Activated CD8-positive, alpha-beta memory T cell treated with anti-CD3 and anti-CD28 coated beads for 24 hours (primary cell): ENCODE data around the gene NPPB.

Experiments used
- DNase-seq: peaks from one replicate; pipeline ENCODE4 v3.0.0-alpha.2; 2020

The NPPB gene

DNA sequence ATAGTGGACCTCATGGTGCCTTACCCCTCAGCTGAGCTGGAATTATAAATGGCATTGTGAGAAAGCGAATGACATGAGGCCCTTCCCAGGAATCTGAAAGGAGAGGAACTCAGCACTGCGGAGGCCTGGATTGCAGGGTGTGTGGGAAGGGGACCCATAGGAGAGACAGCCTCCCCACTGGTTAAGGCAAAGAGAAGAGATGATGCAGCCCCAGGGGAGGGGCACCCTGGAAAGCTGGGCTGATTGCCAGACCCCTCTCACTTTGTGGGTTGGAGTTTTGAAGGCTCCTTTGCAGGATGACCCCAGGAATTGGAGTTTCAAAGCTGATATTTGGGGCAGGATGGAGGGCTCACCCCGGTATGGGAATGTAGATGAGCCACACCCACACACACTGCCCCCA lies 2.0 kb downstream of the NPPB start:
- no peak for DNase-seq

DNA sequence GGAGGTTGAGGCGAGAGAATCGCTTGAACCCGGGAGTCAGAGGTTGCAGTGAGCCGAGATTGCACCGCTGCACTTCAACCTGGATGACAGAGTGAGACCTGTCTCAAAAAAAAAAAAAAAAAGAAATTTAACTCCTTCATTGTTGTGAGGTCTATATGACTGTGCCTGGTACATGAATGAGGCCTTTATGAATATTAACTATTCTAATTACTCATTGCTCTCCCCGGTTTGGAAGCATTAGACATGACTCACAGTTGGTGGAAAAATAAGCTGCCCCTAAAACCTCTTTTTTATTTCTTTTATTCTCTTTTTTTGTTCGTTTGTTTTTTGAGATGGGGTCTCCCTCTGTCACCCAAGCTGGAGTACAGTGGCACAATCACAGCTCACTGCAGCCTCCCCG lies 3.3 kb downstream of the NPPB start:
- no peak for DNase-seq

DNA sequence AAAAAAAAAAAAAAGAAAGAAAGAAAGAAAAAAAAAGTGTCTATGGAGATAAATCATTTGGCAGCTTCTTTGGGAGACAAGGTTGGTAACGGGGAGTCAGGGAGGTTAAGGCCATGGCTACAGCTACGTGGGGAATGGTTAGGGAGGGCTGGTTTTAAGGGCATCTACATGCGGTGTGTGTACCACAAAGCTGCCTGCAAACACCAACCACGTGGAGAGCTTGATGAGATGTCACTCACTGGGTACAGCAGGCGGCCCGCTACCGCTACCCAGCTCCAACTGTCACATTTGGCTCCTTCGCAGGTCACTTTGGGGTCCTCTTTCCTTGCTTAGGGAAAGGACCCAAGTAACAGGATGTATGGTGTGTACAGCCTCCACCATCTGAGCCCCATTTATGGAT lies 4.2 kb downstream of the NPPB start:
- no peak for DNase-seq

DNA sequence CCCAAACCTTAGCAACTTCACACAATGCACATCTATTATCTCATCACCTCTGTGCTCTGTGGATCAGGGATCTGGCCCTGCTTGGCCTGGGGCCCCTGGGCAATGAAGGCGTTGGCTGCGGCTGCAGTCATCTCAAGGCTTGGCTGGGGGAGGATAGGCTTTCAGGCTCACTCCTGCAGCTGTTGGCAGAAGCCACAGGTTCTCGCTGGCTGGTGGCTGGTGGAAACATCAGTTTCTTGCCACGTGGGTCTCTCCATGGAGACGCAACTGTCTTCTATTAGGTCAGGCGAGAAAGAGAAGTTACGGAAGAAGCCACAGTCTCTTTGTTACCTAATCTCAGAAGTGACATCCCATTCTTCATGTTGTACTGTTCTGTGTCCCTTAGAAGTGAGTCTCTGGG lies 7.6 kb downstream of the NPPB start:
- DNase-seq, result no peak

DNA sequence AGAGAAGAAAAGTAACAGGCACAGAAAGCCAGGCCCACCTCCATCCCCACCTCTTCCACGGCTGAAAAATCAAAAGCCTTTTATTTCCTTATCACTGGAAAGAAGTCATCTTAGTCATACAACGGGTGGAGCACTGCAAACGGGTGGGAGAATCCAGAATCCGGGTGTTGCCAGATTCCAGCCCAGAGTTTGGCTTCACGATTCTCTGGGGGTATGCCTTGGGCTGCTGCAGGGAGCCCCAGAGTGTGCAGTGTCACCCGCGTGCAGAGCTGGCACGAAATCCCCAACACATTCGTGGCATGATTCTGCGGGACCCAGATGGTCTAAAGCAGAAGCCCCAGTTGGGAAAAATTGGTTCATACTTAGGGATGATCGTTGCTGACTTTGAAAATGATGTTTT lies 8.6 kb downstream of the NPPB start:
- no peak for DNase-seq

DNA sequence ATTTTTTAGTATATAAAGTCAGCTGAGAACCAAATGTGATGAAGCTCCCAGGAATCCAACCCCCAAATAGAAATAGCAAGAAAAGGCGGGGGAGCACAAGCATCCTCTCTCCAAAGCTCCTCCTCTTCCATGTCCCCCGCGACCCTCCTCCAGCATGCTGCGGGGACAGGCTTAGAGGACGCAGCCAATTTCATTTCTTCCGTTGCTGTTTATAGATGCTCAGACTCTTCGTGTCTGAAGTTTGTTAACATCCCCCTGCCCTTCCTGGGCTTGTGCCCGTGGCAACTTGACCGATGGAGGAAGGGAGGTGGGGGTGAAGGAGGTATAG lies 10.4 kb downstream of the NPPB start:
- no peak for DNase-seq

DNA sequence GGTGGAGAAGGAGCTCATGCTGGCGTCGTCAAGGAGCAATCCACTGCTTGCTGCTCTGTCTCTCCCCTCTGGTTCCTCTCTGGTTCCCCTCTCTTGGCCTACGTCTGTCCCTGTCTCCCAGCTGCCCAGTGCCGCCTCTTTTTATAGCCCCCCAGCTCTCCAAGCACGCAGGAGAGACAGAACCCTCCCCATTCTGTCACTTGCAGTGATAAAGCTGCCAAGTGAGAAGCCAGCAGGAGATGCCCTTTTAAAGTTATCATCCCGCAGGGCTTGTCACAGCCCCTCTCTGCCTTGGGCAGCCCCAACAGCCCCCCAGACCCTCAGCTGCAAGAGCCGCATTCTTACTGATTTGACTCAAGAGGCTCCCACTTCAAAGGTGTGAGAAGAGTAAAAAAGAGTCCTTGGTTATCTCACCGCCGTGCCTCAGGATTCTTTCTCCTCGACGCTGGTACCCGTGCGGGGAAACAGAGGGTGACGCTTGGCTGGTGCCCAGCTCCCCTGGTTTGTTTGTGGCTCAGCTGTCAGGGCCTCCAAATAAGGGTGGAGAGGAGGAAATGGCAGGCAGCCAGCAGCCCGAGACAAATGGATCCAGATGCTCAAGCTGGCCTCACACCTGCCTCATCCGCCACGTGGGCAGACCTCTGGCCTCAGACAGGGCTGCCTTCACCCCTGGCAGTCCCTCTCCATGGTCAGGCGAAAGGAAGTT lies 10.9 kb downstream of the NPPB start, which contains the start of gene NPPA:
Gene NPPA (minus strand): TSS at position 117 of the 706 bp plus-strand sequence. CDS start 99 bp downstream, at position 18.
- no peak for DNase-seq

DNA sequence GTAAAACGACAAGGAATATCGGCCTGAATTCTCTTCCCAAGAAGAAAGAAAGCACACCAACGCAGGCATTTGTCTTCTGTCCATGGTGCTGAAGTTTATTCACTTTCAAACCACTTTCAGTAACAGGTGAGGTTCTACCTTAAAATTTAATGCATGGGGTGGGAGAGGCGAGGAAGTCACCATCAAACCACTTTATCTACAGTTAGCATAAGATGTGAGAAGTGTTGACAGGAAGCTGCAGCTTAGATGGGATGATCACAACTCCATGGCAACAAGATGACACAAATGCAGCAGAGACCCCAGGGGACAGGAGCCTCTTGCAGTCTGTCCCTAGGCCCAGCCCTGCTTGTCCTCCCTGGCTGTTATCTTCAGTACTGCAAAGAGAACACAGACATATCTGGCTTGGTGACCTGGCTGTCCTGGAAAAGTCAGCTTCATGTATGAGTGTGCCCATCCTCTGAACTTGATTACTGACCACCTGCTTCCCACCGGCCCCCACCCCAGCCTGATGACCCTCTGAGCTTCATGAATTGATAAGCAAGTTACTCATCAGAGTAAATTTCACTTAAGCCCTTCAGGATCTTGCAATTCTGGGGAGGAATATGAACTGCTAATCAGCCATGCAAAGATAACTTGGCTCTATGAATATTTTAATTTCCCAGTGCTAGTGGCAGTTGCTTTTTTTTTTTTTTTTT lies 13.0 kb downstream of the NPPB start:
- DNase-seq, result no peak

DNA sequence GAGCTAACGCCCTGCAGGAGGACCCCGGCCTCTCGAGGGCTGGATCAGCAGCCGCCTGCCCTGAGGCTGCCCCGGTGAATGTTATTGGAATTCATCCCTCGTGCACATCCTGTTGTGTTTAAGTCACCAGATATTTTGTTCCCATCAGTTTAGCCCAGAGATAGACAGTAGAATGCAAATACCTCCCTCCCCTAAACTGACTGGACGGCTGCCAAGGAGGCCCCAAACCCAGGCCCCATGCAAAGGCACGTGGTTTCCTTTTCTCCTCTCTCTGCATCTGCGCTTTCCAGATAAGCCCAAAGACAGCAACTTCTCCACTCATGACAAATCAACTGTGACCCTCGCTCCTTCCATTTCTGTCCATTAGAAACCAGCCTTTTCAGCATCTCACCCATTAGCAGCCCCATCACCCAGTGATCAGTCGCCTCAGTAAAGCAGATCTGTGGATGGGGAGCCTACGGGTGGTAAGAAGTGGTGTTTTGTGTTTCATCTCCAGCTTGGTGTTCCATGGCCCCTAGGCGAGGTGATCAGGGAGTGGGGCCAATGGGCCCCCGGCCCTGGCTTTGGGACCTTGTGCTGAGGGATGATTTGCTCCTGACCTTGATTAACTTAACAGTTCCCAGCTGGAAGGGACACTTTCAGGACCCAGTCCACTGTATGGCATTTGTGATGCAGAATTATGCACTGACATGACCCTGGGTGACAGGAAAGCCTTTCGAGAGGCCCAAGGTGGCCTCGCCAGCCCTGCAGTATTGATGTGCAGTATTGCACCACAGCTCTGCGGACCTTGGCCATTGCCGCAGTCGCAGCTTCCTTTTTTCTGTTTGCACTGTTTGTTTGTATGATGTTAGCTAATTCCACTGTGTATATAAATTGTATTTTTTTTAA lies 16.3 kb downstream of the NPPB start:
- no peak for DNase-seq

DNA sequence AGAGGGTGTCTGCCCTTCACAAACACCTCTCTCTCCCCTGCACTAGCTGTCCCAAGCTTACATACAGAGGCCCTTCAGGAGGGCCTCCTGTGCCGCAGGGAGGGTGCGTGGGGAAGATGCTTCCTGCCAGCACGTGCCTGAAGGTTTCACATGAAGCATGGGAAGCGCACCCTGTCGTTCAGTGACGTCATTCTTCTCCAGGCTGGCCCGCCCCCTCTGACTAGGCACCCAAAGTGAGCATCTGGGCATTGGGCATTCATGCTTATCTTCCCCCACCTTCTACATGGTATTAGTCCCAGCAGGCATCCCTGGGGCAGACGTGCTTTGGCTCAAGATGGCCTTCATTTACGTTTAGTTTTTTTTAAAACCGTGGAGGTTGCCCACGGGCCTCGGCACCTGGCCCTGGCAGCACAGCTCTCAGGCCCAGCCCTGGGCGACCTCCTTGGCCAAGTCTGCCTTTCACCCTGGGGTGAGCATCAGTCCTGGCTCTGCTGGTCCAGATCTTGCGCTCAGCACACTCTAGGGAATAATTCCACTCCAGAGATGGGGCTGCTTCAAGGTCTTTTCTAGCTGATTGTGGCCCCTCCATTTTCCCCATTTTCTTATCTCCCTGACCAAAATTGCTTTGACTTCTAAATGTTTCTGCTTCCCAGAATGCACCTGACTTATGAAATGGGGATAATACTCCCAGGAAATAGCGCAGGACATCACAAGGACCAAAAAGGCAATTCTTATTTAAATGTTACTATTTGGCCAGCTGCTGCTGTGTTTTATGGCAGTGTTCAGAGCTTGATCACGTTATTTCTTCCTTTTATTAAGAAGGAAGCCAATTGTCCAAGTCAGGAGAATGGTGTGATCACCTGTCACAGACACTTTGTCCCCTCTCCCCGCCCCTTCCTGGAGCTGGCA lies 17.2 kb downstream of the NPPB start:
- no peak for DNase-seq

DNA sequence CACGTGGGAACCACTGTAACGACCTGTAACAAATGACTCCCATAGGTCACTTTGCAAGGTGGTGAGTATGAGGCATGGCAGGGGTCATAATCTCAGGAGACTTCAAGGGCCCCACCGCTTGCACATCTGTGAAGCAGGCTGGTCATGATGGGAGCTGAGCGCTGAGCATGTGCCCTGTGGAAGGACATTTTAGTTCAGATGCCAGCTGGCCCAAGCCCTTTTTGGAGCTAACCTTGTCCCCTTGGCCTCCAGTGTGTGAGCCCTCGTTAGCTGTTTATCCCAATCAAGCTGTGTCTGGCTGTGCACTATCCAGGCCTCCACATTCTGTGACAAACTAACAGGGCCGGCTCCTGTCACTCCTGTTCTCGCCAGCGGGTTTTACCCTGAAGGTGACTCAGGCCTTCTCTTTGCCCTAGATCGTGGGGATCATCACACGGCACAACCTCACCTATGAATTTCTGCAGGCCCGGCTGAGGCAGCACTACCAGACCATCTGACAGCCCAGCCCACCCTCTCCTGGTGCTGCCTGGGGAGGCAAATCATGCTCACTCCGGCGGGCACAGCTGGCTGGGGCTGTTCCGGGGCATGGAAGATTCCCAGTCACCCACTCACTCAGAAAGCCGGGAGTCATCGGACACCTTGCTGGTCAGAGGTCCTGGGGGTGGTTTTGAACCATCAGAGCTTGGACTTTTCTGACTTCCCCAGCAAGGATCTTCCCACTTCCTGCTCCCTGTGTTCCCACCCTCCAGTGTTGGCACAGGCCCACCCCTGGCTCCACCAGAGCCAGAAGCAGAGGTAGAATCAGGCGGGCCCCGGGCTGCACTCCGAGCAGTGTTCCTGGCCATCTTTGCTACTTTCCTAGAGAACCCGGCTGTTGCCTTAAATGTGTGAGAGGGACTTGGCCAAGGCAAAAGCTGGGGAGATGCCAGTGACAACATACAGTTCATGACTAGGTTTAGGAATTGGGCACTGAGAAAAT lies 18.7 kb downstream of the NPPB start:
- no peak for DNase-seq

DNA sequence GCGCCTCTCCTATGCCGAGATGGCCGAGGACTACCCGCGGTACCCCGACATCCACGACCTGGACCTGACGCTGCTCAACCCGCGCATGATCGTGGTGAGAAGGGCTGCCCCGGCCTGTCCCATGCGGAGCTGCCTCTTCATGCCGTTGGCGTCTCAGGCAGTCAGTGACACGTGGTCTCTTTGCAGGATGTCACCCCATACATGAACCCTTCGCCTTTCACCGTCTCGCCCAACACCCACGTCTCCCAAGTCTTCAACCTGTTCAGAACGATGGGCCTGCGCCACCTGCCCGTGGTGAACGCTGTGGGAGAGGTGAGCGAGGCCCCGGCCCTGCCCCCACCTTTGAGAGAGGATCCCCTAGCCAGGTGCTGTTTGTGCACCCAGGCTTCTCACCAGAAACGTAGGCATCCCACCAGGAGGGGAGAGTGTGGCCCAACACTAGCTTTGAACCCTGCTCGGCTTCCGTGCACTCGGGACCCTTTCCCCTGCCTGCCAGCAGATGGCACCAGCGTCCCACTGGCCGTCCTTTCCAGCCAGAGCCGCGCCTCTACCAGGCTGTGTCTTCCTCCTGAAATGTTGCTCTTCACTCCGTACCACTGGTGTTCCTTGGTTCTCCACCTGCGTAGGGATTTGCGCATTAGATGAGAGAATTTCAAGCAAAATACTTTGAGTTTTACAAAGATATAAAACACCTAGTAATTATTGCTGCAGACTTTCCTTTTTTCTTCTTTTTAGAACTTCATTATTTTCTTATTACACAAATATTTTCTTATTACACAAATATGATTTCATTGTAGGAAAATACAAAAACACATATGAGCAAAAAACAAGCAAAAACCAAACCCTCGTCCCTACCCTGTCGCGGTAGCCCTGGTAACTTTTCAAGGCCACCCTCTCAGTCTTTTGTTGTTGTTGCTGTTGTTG lies 20.1 kb downstream of the NPPB start:
- DNase-seq, result peak; percentile 89

DNA sequence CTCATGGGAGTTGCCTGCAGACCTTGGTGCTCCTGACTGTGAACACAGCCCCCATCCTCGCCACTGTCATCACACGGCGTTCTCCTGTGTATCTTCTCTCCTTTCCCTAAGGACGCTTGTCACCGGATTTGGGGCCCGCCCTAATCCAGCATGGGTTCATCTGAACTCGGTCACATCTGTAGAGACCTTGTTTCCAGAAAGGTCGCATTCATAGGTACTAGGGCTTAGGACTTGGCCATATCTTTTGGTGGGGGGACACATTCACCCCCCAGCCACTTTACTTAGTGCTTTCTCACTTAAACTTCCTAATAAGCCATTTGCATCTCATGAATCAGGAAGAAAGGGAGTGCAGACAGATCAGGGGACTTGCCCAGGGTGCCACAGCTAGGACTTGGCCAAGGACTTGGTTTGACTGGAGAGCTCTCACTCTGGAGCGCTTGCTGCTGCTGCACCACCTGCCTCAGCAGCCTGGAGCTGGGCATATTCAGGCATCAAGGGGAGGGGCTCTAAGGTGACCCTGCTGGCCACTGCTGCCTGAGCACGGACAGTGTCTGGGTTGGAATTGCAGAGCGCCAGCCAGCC lies 20.9 kb downstream of the NPPB start:
- no peak for DNase-seq

DNA sequence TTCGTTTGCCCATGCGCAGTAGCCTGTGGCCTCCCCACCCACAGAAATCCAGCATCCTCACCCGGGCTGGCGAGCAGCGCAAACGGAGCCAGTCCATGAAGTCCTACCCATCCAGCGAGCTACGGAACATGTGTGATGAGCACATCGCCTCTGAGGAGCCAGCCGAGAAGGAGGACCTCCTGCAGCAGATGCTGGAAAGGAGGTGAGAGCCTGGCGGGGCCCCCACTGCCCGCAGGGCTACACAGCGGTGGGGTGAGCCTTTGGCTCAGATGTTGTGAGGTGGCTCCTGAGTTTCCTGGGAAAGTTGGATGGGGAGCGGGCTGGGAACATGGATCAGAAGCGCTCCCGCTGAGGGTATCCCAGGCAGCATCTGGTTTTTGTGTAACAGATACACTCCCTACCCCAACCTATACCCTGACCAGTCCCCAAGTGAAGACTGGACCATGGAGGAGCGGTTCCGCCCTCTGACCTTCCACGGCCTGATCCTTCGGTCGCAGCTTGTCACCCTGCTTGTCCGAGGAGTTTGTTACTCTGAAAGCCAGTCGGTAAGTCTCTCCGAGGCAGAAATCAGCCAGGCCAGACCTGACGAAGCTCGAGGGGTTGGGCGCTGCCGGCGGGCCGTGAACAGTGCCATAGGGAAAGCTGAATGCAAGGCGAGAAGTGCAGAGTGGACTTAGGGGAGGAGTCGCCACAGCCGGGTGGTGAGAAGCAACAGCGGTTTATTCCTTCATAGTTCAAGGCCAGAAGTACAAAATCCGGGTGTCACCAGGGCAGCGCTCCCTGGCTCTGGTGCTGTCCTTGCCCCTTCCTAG lies 21.6 kb downstream of the NPPB start:
- DNase-seq, result no peak

DNA sequence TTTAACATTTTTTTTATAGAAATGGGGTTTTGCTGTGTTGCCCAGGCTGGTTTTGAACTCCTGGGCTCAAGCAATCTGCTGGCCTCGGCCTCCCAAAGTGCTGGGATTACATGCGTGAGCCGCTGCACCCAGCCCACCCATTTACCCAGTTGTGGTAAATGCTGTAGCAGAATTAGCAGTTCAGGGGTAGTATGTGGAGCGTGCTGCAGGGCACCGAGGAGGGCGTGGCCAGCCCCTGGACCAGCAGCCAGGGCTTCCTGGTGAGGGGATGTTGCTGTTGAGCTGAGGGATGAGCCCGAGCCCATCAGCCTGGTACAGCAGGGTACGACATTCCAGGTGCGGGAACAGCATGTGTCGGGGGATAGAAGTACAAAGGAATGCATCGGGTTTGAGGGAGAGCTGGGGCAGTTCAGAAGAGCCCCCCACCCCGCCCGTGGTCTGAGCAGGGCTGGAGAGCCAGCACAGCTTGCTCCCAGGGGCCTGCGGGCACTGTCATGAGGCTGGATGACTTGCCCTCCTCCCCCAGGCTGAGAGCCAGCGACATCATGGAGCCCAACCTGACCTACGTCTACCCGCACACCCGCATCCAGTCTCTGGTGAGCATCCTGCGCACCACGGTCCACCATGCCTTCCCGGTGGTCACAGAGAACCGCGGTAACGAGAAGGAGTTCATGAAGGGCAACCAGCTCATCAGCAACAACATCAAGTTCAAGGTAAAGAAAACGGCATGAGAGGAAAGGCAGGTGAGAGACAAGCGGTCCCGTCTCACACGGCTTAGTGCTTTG lies 23.1 kb downstream of the NPPB start:
- DNase-seq, result no peak

DNA sequence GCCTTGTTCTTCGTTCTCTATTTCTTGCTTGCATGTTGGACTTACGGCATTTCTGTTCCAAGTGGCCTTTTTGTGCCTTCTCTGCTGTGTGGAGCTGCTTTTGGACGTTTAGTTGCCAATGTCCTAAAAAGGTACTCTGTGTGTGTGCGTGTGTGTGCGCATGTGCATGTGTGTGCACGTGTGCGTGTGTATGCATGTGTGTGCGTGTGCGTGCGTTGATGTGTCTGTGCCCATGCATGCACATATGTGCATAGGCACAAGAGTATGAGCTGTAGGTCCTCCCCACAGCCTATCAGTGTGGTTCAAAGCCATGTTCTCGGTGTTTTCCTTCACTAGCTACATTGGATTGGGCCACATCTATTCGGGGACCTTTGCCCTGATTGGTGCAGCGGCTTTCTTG lies 24.8 kb downstream of the NPPB start:
- no peak for DNase-seq

DNA sequence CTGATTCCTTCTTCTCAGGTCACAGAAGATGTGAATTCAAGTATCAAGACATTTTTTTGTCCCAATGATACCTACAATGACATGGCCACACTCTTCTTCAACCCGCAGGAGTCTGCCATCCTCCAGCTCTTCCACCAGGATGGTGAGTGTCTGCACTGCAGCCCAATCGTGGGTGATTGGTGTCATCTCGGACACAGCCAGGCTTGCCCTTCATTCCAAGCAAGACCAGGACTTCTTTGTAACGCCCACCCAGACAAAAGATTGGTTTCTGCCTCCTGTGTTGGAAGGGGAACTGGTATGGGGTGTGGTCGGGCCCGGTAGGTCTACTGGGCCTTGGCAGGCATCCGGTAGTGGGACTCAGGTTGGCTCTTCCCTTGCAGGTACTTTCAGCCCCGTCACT lies 25.2 kb downstream of the NPPB start:
- no peak for DNase-seq
